Measurements from ENCODE around the gene CD58. TPM values are rescaled to one million over a fixed set of nuclear protein-coding genes. Genes with fewer than 3 reads are reported as not detected.

CD58 gene
- total RNA-seq, 1 experiment from 2014 or later = 18.9 TPM

DNA sequence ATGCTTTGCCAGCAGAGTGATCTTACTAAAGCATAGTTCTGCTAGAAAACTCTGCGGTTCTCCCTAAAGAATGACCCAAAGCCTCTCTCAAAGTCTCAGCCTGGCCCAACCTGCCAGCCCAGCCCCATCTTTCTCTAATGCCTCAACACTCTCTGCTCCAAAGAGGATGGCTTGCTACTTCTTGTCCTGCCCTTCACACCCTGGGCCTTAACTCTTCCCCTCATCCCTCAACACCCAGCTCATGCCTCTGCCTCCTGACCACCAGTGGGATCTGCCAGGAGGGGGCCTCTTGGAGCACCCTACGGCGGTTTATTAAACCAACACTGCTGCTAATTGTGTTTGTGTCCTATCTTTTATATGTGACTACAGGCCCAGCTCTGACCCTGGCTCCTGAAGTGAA, 52.4 kb downstream of the CD58 start:
- no peak for DNase-seq
- Mint-ChIP-seq H3K27ac (ENCODE audit: unreplicated experiment) (no peak overlapping the region), H3K36me3 (ENCODE audit: insufficient read depth, unreplicated experiment) (peaks cover 12% of the 10 kb centered on the region), H3K4me1 (ENCODE audit: low read depth, unreplicated experiment) (peaks cover 32% of the 10 kb centered on the region), H3K9me3 (ENCODE audit: low read depth, unreplicated experiment) (no peaks in the 10 kb centered on the region), H3K4me3 (ENCODE audit: low read depth, unreplicated experiment) (no peak overlapping the region), H3K27me3 (ENCODE audit: unreplicated experiment) (no peaks in the 10 kb centered on the region)
- intact Hi-C loops (cut with micrococcal nuclease; ENCODE audit: unreplicated experiment) = loop anchor here (5.0 kb wide), 1 partner anchor 34 kb away; no protein-coding TSS in a partner anchor
- no TSS peak for BruUV-seq (replicated peaks)
- CTCF ChIA-PET = no interaction called here
- TF ChIP-seq, protein P1, sequence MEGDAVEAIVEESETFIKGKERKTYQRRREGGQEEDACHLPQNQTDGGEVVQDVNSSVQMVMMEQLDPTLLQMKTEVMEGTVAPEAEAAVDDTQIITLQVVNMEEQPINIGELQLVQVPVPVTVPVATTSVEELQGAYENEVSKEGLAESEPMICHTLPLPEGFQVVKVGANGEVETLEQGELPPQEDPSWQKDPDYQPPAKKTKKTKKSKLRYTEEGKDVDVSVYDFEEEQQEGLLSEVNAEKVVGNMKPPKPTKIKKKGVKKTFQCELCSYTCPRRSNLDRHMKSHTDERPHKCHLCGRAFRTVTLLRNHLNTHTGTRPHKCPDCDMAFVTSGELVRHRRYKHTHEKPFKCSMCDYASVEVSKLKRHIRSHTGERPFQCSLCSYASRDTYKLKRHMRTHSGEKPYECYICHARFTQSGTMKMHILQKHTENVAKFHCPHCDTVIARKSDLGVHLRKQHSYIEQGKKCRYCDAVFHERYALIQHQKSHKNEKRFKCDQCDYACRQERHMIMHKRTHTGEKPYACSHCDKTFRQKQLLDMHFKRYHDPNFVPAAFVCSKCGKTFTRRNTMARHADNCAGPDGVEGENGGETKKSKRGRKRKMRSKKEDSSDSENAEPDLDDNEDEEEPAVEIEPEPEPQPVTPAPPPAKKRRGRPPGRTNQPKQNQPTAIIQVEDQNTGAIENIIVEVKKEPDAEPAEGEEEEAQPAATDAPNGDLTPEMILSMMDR (IDR thresholded peaks at IDR 0.05; ENCODE audit: unreplicated experiment) = no peak

DNA sequence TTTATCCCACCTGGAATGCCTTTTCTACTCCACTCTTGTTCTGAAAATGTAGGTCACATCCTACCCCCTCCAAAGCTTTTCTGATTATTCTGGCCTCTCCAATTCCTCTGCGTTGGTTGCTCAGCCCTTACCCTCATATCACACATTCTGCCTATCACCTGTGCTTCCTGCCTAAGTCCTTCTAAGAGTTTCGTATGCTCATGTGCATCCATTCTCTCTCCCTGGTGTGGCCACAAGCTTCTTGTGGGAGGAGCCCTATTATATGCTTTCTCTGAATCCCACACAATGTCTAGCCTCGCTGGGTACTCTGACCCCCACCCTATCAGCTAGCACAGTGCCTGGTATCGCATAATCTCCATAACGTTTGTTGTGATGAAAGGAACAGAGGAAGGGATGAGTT, 54.2 kb downstream of the CD58 start:
- Mint-ChIP-seq H3K9me3 (ENCODE audit: low read depth, unreplicated experiment) (peaks cover 3% of the 10 kb centered on the region), H3K4me1 (ENCODE audit: low read depth, unreplicated experiment) (peaks cover 36% of the 10 kb centered on the region), H3K36me3 (ENCODE audit: insufficient read depth, unreplicated experiment) (peaks cover 12% of the 10 kb centered on the region), H3K27ac (ENCODE audit: unreplicated experiment) (peak overlapping the region; percentile 86), H3K4me3 (ENCODE audit: low read depth, unreplicated experiment) (no peak overlapping the region), H3K27me3 (ENCODE audit: unreplicated experiment) (no peaks in the 10 kb centered on the region)
- intact Hi-C loops (cut with micrococcal nuclease; ENCODE audit: unreplicated experiment) = loop anchor here (5.0 kb wide), 1 partner anchor 36 kb away; no protein-coding TSS in a partner anchor
- CTCF ChIA-PET = no interaction called here
- TF ChIP-seq, protein P1 (IDR thresholded peaks at IDR 0.05; ENCODE audit: unreplicated experiment) = no peak
- no TSS peak for BruUV-seq (replicated peaks)
- DNase-seq = no peak

DNA sequence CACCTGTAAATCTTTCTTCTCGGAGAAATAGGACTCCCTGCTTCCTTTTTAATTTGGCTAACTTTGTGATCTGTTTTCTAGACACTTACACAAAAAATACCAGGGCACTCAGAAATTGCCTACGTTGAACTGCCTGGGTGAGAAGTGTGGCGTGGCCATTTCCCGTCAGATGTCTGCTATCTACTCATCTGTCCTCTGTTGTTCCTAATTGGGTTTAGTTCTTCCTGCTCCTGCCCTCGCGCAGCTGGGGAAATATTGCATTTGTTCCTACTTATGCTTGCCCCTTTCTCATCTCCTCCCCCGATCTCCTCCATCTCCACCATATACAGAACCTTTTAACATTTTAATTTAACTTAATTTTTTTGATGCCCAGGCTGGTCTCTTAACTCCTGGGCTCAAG, 55.1 kb downstream of the CD58 start:
- no TSS peak for BruUV-seq (replicated peaks)
- TF ChIP-seq, protein P1 (IDR thresholded peaks at IDR 0.05; ENCODE audit: unreplicated experiment) = no peak
- Mint-ChIP-seq H3K36me3 (ENCODE audit: insufficient read depth, unreplicated experiment) (peaks cover 12% of the 10 kb centered on the region), H3K4me3 (ENCODE audit: low read depth, unreplicated experiment) (no peak overlapping the region), H3K27me3 (ENCODE audit: unreplicated experiment) (no peaks in the 10 kb centered on the region), H3K4me1 (ENCODE audit: low read depth, unreplicated experiment) (peaks cover 45% of the 10 kb centered on the region), H3K27ac (ENCODE audit: unreplicated experiment) (peak overlapping the region; percentile 86), H3K9me3 (ENCODE audit: low read depth, unreplicated experiment) (peaks cover 6% of the 10 kb centered on the region)
- intact Hi-C loops (cut with micrococcal nuclease; ENCODE audit: unreplicated experiment) = loop anchor here (5.0 kb wide), 1 partner anchor 37 kb away; no protein-coding TSS in a partner anchor
- DNase-seq = no peak
- CTCF ChIA-PET = no interaction called here

DNA sequence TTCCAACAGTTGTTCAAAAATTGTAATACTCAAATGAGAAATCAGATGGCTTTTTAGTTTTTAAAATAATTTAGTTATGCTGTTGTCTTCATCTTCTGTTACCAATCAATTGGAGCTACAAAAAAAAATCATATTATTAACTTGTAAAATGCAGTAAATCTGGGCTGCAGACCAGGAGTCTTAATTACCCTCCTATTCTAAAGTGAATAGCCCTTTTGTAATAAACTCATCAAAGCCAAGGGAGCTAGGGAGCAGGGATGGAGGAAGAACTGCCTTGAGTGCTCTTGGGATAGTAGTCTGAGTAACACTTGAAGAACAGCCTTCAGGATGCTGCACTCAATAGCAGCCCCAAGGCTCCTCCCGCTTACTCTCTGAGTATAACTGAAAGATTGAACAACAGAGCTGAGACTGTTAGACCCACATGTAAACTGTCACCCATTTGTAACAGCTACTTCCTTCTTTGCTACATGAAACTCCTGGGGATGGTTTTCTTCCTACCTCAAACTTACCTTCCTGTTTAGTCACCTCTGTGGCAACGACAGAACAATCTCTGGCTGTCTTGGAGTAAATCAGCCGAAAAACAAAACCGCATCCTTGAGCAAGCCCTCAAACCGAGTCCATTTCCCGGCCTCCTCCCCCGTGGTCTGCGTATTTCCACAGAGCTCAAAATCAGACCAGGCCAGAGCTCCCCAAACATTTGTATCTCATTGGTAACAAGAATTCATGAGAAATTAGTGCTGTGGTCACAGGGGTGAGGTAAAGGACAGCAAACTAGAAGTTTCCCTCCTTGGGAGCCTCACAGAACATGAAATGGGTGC, 55.9 kb downstream of the CD58 start:
- Mint-ChIP-seq H3K9me3 (ENCODE audit: low read depth, unreplicated experiment) (peaks cover 6% of the 10 kb centered on the region), H3K27ac (ENCODE audit: unreplicated experiment) (peak overlapping the region; percentile 86), H3K4me1 (ENCODE audit: low read depth, unreplicated experiment) (peaks cover 46% of the 10 kb centered on the region), H3K36me3 (ENCODE audit: insufficient read depth, unreplicated experiment) (peaks cover 12% of the 10 kb centered on the region), H3K4me3 (ENCODE audit: low read depth, unreplicated experiment) (peak overlapping the region; percentile 20), H3K27me3 (ENCODE audit: unreplicated experiment) (no peaks in the 10 kb centered on the region)
- TF ChIP-seq, protein P1 (IDR thresholded peaks at IDR 0.05; ENCODE audit: unreplicated experiment) = no peak
- intact Hi-C loops (cut with micrococcal nuclease; ENCODE audit: unreplicated experiment) = loop anchor here (5.0 kb wide), 1 partner anchor 37 kb away; no protein-coding TSS in a partner anchor
- no TSS peak for BruUV-seq (replicated peaks)
- peak; percentile 45 for DNase-seq
- CTCF ChIA-PET = interaction anchor here (0.6 kb wide), 1 partner anchor 54 kb away, joined by 3 read pairs; no protein-coding TSS in a partner anchor

All from Calu3 (cell line).